ENCODE measurements around the gene UBE2F. TPM values are rescaled to one million over a fixed set of nuclear protein-coding genes. Genes with fewer than 3 reads are reported as not detected.
"Not testable (repeated sequence)": the region's sequence is repeated elsewhere in the genome, so short reads cannot be mapped to it uniquely, and the experiment has no call there.

Gene UBE2F
- total RNA-seq, 1 donor from 2014 or later: 27.7 TPM

DNA sequence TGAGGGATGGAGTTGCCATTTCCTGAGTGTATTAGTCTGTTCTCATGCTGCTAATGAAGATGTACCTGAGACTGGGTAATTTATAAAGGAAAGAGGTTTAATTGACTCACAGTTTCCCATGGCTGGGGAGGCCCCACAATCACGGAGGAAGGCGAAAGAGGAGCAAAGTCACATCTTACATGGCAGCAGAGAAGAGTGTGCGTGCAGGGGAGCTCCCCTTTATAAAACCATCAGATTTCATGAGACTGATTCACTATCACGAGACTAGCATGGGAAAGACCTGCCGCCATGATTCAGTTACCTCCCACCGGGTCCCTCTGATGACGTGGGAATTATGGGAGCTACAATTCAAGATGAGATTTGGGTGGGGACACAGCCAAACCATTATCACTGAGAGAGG lies 99.9 kb downstream of the UBE2F start:
- not testable (repeated sequence) for DNase-seq (ENCODE audit: low spot score in 2 of 2); FAIRE-seq

DNA sequence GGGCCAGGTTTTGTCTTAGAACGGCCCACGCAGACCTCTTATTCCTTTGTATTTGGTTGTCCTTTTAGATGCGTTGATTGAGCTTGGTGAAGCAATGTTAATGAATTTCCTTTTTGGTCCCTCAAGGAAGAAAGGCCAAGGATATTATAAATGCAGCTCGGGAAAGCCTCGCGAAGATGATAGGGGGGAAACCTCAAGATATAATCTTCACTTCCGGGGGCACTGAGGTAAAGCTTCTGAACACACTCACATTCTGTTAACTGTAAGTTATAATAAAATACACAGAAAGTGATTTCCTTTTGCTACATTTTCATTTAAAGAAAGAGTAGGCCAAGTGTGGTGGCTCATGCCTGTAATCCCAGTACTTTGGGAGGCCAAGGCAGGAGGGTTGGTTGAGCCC lies 101.1 kb downstream of the UBE2F start:
- DNase-seq (ENCODE audit: low spot score in 2 of 2) (no peak), FAIRE-seq (no peak)

DNA sequence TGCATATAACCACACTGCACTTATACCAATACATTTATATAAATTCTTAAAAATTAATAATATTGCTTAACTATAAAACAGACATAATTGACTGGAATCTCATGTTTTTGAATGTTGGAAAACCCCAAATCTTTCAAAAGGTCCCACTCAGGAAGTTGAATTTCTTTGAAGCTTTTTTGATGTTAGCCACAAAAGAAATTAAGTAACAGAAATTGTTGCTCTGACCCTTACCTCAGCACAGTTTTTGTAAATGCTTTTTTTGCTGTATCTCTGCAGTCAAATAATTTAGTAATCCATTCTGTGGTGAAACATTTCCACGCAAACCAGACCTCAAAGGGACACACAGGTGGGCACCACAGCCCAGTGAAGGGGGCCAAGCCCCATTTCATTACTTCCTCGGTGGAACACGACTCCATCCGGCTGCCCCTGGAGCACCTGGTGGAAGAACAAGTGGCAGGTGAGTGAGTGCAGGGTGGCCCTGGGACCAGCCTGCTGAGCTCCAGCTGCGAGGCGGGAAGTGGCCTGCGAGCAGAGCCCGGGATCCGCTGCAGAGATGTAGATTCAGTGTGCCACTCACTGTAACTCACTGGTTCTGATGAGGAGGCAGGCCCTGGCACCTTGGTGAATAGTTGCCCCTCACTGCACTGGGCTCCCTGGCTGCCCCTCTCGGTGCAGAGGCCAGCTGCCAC lies 102.4 kb downstream of the UBE2F start:
- FAIRE-seq: no peak
- no peak for DNase-seq (ENCODE audit: low spot score in 2 of 2)

DNA sequence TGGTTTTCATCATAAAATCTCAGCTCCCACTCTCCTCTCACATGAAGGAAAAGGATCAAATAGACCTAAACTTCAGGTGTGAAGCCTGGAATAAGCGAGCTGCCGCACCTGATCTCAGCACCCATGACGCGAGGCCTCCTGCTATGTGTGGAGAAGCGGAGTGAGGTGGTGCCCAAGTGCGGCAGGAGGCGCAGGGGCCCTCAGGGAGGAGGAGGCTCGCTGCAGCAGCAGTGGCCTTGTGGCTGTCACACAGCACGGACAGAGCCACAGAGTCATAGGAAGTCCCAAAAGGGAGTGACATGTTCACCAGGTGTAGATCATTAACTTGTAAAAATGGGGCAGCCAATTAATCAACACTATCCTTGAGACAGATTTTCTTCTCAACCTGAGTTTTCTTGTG lies 103.1 kb downstream of the UBE2F start:
- no peak for FAIRE-seq
- no peak for DNase-seq (ENCODE audit: low spot score in 2 of 2)

- DNase-seq (ENCODE audit: low spot score in 2 of 2) (no peak), FAIRE-seq (no peak)
Measured at GRCh38 chr2:238075397-238075796, 108.6 kb downstream of the UBE2F start.

DNA sequence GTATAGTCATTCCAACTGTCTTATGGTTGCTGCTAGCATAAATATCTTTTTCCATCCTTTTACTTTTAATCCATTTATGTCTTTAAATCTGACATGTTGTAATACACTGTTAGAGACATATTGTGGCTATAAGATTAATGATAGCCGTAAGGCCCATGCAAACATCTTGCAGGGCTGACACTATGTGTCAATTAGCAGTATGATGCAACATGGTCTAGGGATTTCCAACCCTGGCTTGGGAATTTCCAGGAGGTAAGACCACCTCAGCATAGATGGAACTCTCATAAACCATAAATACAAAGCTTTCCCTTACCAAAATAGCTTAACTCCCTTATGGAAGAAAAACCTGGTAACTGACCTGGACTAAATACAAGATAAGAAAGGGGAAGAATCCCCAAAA lies 110.5 kb downstream of the UBE2F start:
- FAIRE-seq (no peak), DNase-seq (ENCODE audit: low spot score in 2 of 2) (no peak)

GRCh38 chr2:238079874-238080327 lies 113.1 kb downstream of the UBE2F start:
- no peak for DNase-seq (ENCODE audit: low spot score in 2 of 2)
- no peak for FAIRE-seq

GRCh38 chr2:238080518-238080917 lies 113.7 kb downstream of the UBE2F start:
- no peak for DNase-seq (ENCODE audit: low spot score in 2 of 2)
- FAIRE-seq: no peak

GRCh38 chr2:238081150-238081549 lies 114.3 kb downstream of the UBE2F start:
- FAIRE-seq: no peak
- no peak for DNase-seq (ENCODE audit: low spot score in 2 of 2)

DNA sequence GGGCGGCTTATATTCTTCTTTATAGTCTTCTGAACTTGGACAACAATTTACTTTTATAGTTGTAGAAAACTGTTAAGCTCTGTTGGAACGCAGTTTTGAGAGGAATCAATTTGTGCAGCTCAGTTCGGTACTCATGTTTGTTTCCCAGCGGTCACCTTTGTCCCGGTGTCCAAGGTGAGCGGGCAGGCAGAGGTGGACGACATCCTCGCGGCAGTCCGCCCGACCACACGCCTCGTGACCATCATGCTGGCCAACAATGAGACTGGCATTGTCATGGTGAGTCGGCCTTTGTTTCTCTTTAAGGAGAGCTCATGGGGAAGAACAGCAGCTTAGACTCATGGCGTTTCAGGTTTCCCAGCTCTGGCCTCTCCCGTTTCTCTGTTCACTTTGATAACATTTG lies 114.7 kb downstream of the UBE2F start:
- DNase-seq (ENCODE audit: low spot score in 2 of 2) (no peak), FAIRE-seq (no peak)

GRCh38 chr2:238082151-238082550 lies 115.3 kb downstream of the UBE2F start:
- DNase-seq (ENCODE audit: low spot score in 2 of 2): no peak
- FAIRE-seq: no peak

GRCh38 chr2:238082827-238083226 lies 116.0 kb downstream of the UBE2F start:
- DNase-seq (ENCODE audit: low spot score in 2 of 2) (no peak), FAIRE-seq (no peak)

GRCh38 chr2:238083919-238084318 lies 117.1 kb downstream of the UBE2F start:
- no peak for FAIRE-seq
- no peak for DNase-seq (ENCODE audit: low spot score in 2 of 2)

GRCh38 chr2:238084761-238085160 lies 117.9 kb downstream of the UBE2F start:
- FAIRE-seq (no peak), DNase-seq (ENCODE audit: low spot score in 2 of 2) (no peak)

DNA sequence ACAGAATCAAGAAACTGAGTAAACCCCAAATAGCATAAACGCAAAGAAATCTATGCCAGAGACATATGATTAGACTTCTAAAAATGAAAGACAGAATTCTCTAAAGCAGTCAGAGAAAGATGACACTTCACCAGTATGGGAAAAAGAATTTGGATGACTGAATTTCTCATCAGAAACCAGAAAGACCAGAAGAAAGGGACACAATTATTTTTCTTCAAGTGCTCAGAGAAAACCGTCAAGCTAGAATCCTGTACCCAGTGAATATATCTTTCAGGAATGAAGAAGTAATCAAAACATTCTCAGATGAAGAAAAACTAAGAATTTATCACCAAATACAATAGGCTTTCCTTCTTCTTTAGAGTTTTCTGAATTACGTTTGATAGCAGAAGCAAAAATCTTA lies 119.1 kb downstream of the UBE2F start:
- DNase-seq (ENCODE audit: low spot score in 2 of 2) (no peak), FAIRE-seq (no peak)

GRCh38 chr2:238087211-238087610 lies 120.4 kb downstream of the UBE2F start:
- no peak for FAIRE-seq
- DNase-seq (ENCODE audit: low spot score in 2 of 2): no peak

- no peak for FAIRE-seq
- DNase-seq (ENCODE audit: low spot score in 2 of 2): no peak
Measured at GRCh38 chr2:238090887-238091286, 124.1 kb downstream of the UBE2F start.

DNA sequence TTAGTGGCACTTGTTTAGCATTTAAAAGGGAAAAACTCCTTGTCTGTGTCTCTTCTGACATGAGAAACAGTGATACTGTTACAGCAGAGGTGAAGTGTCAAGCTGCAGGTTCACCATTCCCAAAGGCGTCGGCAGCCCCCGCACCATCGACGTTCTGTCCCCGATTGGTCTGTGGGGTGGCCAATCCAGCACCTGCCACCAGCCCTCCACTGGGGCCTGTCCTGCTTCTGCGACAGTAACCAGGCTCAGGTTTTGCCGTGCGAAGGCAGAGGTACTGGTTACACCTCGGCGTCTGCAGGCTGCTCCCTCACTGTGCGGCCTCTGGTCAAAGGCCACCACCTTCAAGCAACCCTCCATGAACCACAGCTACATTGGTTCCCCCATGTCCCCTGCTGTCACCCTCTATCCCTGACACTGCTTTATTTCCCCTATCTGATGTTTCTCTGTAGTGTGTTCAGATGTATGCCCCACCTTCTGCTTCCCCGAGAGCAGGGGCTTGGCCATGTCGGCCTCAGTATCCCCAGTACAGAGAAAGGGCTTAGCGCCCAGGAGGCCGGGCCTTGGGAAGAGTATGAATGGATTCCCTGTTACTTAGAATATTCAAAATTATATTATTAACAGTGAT lies 124.7 kb downstream of the UBE2F start:
- FAIRE-seq (no peak), DNase-seq (ENCODE audit: low spot score in 2 of 2) (no peak)

All from frontal cortex (tissue), 4 donors.